ENCODE measurements around the gene SUOX.

DNA sequence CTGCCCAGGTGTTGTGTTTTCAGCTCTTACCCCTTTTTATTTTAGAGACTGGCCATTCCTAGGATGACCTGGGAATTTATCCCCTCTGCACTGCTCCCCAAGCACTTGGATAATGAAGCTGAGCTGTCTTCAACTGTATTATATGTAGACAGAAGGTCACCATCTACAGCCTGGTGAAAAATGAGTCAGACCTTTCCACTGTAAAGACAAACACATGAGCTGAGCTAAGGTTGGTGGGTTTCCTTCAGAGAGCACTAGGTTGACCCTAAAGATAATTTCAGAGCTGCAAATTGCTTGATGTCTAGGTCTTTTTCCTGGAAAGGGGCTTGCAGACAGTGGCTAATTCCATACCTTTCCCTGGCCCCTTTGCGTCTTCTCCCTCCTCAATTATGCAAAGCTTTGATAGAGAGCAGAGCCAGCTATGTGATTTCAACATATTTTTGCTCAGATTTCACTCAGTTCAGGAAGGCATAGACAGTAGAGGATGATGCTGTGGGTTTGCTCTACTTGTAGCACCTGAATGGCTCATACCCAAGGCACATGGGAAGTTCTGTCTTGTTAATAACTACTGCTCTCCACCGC, 14.5 kb downstream of the SUOX start:
- TF ChIP-seq, protein P1, sequence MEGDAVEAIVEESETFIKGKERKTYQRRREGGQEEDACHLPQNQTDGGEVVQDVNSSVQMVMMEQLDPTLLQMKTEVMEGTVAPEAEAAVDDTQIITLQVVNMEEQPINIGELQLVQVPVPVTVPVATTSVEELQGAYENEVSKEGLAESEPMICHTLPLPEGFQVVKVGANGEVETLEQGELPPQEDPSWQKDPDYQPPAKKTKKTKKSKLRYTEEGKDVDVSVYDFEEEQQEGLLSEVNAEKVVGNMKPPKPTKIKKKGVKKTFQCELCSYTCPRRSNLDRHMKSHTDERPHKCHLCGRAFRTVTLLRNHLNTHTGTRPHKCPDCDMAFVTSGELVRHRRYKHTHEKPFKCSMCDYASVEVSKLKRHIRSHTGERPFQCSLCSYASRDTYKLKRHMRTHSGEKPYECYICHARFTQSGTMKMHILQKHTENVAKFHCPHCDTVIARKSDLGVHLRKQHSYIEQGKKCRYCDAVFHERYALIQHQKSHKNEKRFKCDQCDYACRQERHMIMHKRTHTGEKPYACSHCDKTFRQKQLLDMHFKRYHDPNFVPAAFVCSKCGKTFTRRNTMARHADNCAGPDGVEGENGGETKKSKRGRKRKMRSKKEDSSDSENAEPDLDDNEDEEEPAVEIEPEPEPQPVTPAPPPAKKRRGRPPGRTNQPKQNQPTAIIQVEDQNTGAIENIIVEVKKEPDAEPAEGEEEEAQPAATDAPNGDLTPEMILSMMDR (IDR thresholded peaks at IDR 0.05; ENCODE audit: poor library complexity), result no peak
- no peak for TF ChIP-seq EZH2 (IDR thresholded peaks at IDR 0.05; ENCODE audit: borderline replicate concordance)

All from hepatocyte (in vitro differentiated cells).